Measurements from ENCODE around the gene NPR1. TPM values are rescaled to one million over a fixed set of nuclear protein-coding genes. Genes with fewer than 3 reads are reported as not detected.
"Not testable (repeated sequence)": the region's sequence is repeated elsewhere in the genome, so short reads cannot be mapped to it uniquely, and the experiment has no call there.

Gene NPR1
- total RNA-seq, 1 experiment from 2014 or later = not detected

DNA sequence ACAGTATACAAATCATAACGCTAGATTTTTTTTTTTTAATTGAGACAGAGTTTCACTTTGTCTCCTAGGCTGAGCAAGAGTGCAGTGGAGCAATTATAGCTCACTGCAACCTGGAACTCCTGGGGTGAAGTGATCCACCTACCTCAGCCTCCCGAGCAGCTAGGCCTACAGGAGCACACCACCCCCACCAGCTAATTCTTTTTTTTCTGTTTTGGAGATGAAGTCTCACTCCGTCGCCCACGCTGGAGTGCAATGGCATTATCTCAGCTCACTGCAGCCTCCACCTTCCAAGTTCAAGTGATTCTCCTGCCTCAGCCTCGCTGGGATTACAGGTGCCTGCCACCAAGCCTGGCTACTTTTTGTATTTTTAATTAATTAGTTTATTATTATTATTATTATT, 21.3 kb downstream of the NPR1 start:
- no TSS peak for BruUV-seq (replicated peaks)
- Mint-ChIP-seq H3K4me1 (ENCODE audit: insufficient read depth, unreplicated experiment) (peaks cover 17% of the 10 kb centered on the region), H3K4me3 (ENCODE audit: unreplicated experiment) (no peak overlapping the region)

DNA sequence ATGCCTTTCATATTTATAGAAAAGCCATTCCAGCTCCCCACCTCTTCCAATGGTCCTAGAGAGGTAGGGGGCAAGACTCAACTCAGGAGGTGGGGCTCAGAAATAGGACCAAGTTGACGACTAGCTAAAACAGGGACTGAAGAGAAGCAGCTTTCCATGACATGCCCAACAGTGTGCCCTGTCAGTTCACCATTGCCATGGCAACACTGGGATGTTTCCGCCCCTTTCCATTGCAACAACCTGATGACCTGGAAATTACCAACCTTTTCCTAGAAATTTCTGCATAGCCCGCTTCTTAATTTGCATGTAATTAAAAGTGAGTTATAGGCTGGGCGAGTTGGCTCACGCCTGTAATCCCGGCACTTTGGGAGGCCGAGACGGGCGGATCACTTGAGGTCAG, 27.0 kb downstream of the NPR1 start:
- intact Hi-C loops (cut with micrococcal nuclease) = no loop called here
- peaks cover 8% of the 10 kb centered on the region for H3K4me1 Mint-ChIP-seq (ENCODE audit: insufficient read depth, unreplicated experiment)
- no peaks in the 10 kb centered on the region for H3K27me3 Mint-ChIP-seq (ENCODE audit: insufficient read depth, unreplicated experiment)
- BruUV-seq (replicated peaks) = no TSS peak
- no peaks in the 10 kb centered on the region for H3K9me3 Mint-ChIP-seq (ENCODE audit: unreplicated experiment)
- ChIA-PET POLR2A (interaction anchor here (2.4 kb wide), 1 partner anchor 70 kb away, joined by 6 read pairs; the partner anchor contains the start of gene SLC27A3), CTCF (interaction anchor here (0.6 kb wide), 1 partner anchor 16 kb away, joined by 3 read pairs; no protein-coding TSS in a partner anchor)
- TF ChIP-seq, protein P1, sequence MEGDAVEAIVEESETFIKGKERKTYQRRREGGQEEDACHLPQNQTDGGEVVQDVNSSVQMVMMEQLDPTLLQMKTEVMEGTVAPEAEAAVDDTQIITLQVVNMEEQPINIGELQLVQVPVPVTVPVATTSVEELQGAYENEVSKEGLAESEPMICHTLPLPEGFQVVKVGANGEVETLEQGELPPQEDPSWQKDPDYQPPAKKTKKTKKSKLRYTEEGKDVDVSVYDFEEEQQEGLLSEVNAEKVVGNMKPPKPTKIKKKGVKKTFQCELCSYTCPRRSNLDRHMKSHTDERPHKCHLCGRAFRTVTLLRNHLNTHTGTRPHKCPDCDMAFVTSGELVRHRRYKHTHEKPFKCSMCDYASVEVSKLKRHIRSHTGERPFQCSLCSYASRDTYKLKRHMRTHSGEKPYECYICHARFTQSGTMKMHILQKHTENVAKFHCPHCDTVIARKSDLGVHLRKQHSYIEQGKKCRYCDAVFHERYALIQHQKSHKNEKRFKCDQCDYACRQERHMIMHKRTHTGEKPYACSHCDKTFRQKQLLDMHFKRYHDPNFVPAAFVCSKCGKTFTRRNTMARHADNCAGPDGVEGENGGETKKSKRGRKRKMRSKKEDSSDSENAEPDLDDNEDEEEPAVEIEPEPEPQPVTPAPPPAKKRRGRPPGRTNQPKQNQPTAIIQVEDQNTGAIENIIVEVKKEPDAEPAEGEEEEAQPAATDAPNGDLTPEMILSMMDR (IDR thresholded peaks at IDR 0.05; ENCODE audit: unreplicated experiment) = no peak
- DNase-seq (ENCODE audit: unreplicated experiment) = peak; percentile 27
- no peak overlapping the region for H3K4me3 Mint-ChIP-seq (ENCODE audit: unreplicated experiment)
- H3K27ac Mint-ChIP-seq (ENCODE audit: low read depth, unreplicated experiment) = no peak overlapping the region
- peaks cover 5% of the 10 kb centered on the region for H3K36me3 Mint-ChIP-seq (ENCODE audit: insufficient read depth, unreplicated experiment)

More for the DNA sequence above, 21.3 kb downstream of the NPR1 start:
- intact Hi-C loops (cut with micrococcal nuclease) = loop anchor here (1.0 kb wide), 1 partner anchor 22 kb away; no protein-coding TSS in a partner anchor
- no peaks in the 10 kb centered on the region for H3K36me3 Mint-ChIP-seq (ENCODE audit: insufficient read depth, unreplicated experiment)
- no peaks in the 10 kb centered on the region for H3K9me3 Mint-ChIP-seq (ENCODE audit: unreplicated experiment)
- POLR2A ChIA-PET = interaction anchor here (1.5 kb wide), 1 partner anchor 11 kb away, joined by 4 read pairs; no protein-coding TSS in a partner anchor
- CTCF ChIA-PET = interaction anchor here (1.3 kb wide), 1 partner anchor 22 kb away, joined by 8 read pairs; no protein-coding TSS in a partner anchor
- no peak for DNase-seq (ENCODE audit: unreplicated experiment)
- no peaks in the 10 kb centered on the region for H3K27me3 Mint-ChIP-seq (ENCODE audit: insufficient read depth, unreplicated experiment)
- H3K27ac Mint-ChIP-seq (ENCODE audit: low read depth, unreplicated experiment) = no peak overlapping the region
- TF ChIP-seq, protein P1 (IDR thresholded peaks at IDR 0.05; ENCODE audit: unreplicated experiment) = no peak

DNA sequence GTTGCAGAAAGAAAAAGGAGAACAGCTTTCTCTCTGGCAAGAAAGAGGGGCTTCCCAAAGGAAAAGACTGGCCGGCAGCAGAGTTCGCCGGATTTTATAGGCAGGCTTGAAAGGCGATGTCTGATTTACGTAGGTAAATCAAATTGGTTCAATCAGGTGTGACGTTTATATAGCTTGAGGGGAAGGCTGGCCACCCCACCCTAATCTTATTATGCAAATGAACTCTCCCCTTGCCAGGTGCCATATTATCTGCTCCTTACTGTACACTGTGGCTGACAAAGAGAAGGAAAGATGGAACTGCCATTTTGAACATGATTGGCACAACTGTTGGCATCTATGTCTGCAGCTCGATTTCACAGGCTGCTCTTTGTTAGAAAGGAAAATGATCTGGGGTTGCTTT, 32.5 kb downstream of the NPR1 start:
- POLR2A ChIA-PET = interaction anchor here (0.5 to 1.0 kb wide), 6 partner anchors 12 to 711 kb away, joined by 3 to 4 read pairs (median 3); no protein-coding TSS in a partner anchor
- Mint-ChIP-seq H3K9me3 (ENCODE audit: unreplicated experiment) (no peaks in the 10 kb centered on the region), H3K4me1 (ENCODE audit: insufficient read depth, unreplicated experiment) (peaks cover 8% of the 10 kb centered on the region), H3K4me3 (ENCODE audit: unreplicated experiment) (no peak overlapping the region), H3K27ac (ENCODE audit: low read depth, unreplicated experiment) (no peak overlapping the region), H3K27me3 (ENCODE audit: insufficient read depth, unreplicated experiment) (no peaks in the 10 kb centered on the region), H3K36me3 (ENCODE audit: insufficient read depth, unreplicated experiment) (peaks cover 5% of the 10 kb centered on the region)
- intact Hi-C loops (cut with micrococcal nuclease) = no loop called here
- BruUV-seq (replicated peaks) = no TSS peak
- no peak for DNase-seq (ENCODE audit: unreplicated experiment)
- TF ChIP-seq, protein P1 (IDR thresholded peaks at IDR 0.05; ENCODE audit: unreplicated experiment) = no peak
- CTCF ChIA-PET = interaction anchor here (0.8 kb wide), 1 partner anchor 95 kb away, joined by 3 read pairs; the partner anchor contains the start of gene S100A14

DNA sequence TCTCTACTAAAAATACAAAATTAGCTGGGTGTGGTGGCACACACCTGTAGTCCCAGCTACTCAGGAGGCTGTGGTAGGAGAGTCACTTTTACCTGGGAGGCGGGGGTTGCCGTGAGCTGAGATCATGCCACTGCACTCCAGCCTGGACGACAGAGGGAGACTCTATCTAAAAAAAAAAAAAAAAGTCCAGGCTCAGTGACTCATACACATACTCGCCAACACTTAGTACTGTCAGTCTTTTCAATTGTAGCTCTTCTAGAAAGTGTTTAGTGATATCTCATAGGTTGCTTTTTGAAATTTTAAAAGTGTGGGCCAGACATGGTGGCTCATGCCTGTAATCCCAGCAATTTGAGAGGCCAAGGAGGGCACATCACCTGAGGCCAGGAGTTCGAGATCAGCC, 37.7 kb downstream of the NPR1 start:
- H3K9me3 Mint-ChIP-seq (ENCODE audit: unreplicated experiment); BruUV-seq (replicated peaks); H3K4me1 Mint-ChIP-seq (ENCODE audit: insufficient read depth, unreplicated experiment); H3K4me3 Mint-ChIP-seq (ENCODE audit: unreplicated experiment); H3K36me3 Mint-ChIP-seq (ENCODE audit: insufficient read depth, unreplicated experiment); H3K27ac Mint-ChIP-seq (ENCODE audit: low read depth, unreplicated experiment); H3K27me3 Mint-ChIP-seq (ENCODE audit: insufficient read depth, unreplicated experiment); intact Hi-C loops (cut with micrococcal nuclease); DNase-seq (ENCODE audit: unreplicated experiment): not testable (repeated sequence)
- POLR2A ChIA-PET = interaction anchor here (0.9 to 1.3 kb wide), 3 partner anchors 11 to 40 kb away, joined by 3 to 6 read pairs (median 3); partner anchors contain the start of gene INTS3
- CTCF ChIA-PET = interaction anchor here (0.5 to 0.9 kb wide), 4 partner anchors 19 to 486 kb away, joined by 3 to 4 read pairs (median 3); partner anchors contain the start of gene NPR1

All from MCF 10A (cell line).